NOMO-1 treated with dmso at 0.1 percent for 144 hours (cell line): ENCODE results near the gene SFXN5.

Source experiments
- DNase-seq: peaks from one replicate; lab custom pipeline; 2025; ENCODE audit not compliant: unreplicated experiment; lab: John Stamatoyannopoulos, UW

Gene SFXN5

DNA sequence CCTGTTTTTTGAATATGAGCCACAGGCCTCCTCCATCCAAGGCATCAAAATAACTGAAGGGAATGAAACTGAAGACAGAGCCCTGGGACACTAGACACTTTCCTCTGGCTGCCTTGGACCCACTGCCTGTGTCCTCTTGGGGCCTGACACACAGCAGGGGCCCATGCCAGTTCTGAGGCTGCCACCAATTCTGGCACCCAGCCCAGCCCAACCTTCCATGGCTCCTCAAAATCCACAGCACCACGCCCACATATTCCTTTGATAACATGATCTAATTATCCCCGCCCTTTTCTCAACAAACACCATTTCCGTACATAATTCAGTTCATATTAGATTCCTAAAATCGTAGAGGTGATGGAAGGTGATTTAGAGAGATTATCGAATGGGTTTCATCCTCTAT is 90.0 kb downstream of the SFXN5 start:
- DNase-seq: no peak

DNA sequence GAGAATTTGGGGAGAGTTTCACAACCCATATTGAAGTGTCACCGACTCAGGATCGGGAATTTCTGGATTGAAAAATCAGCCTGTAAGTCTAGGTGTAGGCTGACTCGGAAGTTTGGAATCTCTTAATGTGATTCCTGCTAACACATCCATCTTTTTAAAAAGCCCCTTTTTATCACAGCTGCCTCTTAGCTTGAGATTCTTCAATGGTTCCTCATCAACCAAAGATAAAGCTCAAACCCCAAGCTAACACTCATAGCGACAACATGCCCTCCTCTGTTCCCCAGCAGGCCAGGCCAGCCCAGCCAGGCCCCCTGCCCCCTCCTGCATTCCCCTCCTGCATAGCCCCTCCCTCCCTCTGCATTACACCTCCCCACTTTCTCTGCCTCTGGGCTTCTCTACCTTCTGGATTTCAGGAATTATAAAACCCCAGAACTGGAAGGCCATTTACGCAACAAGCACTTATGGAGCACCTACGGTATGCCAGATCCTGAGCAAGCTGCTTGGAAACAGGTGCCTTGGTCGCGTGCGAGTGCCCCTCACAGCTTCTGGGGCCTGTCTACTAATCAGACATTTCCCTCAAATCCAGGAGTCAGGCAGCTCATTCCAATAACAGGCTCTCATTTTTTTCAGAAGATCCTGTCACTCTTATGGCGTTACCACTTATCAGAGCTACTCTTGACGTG is 90.8 kb downstream of the SFXN5 start:
- no peak for DNase-seq

DNA sequence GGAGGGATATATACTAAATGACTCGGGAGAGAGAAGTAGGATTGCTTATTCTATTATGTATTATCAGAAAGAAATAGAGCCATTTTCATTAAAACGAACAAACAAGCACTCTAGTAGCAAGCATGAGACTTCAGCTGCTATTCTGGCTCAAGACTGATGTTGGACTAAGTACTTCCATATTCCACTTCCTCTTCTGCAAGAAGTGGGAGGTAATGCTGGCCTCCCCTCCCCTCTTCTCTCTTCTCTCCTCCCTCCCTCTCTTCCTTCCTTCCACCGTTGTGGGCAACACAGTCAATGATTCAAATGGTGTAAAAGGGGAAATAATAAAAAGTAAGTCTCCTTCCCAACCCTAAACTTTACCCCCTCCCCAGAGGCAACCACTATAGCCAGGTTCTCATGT is 91.6 kb downstream of the SFXN5 start:
- DNase-seq: peak; percentile 92

DNA sequence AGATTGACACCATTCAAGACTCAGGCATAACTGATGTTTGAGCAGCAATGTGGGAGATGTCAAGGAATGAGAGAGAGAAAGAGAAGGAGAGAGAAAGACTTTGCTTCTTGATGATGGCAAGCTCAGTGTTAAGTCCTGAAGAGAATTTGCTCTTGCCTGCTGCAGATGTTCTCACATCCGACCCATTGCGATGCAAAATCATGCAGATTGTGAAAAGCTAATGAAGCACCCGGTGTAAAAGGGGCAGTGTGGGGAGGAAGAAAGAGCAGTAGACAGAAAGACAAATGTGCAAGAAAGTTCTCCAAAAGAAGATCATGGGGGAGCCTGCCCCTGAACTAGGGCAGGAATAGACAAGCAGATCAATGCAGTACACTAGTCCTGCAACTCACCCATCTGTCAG is 96.5 kb downstream of the SFXN5 start:
- DNase-seq: no peak

DNA sequence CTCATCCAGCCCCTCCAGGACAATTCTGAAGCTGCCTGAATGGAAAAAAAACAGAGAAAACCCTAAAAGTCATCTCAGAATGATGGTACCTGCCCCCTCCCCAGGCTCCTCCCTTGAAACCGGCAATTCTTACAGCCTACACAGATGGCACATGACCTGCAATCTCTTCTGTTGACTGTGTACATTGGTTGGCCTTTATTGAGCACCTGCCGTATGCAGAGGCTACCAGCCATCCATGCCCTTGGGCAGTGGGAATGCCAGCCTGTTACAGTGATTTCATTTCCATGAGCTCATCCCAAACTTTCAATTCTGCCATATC is 97.1 kb downstream of the SFXN5 start:
- DNase-seq: no peak

DNA sequence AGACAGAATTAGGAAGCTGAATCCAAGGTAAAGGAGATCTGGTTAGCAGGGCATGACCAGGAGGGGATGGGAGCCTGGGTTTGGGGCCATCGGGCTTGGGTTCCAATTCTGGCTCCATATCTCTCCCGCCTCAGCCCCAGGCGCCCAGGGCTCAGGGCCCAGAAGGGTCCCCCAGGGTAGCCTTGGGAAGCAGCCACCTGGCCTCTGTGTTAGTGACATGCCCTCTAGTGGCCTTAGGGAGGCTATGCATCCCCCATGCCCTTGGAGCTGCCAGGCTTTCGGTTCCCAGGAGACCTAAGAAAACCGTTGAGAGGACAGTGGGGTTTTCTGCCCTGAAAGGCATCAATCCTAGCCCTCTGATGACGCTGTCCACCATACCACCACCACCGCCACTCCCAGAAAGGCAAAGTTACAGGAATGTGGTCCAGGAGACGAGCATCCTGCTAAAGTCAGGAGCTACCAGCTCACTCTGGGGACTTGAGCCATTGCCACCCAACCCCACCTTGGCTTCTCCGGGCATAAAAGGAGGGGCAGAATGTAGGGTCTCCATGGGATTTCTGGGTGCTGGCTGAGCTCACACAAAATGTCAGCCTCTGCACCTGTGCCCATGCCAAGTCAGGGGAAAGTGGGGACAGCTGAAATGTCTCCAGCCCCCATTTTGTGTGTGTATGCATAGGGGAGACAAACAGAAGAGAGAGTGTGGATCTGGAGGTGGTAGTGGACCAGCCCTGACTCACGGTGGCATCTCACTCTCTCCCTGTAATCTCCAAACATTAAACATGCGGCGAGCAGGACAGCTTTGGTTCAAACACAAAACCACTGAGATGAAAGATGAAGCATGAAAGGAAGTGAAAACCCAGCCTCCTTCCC is 97.7 kb downstream of the SFXN5 start:
- DNase-seq: no peak

DNA sequence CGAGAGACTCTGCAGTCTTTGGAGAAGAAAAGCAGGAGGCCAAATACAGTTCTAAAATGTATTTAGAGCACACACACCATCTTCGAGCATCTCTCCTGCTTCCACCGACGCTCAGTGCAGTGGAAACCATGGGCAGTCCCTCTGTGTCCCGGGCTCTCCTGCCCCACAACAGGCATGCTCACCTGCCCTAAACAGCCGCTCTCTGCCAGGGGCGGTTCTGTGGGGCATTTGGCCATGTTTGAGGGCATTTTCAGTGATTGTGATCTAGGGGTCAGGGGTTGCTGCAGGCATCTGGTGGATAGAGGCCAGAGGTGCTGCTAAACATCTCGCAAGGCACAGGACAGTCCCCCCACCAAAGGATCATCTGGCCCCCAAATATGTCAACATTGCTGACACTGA is 98.4 kb downstream of the SFXN5 start:
- no peak for DNase-seq

DNA sequence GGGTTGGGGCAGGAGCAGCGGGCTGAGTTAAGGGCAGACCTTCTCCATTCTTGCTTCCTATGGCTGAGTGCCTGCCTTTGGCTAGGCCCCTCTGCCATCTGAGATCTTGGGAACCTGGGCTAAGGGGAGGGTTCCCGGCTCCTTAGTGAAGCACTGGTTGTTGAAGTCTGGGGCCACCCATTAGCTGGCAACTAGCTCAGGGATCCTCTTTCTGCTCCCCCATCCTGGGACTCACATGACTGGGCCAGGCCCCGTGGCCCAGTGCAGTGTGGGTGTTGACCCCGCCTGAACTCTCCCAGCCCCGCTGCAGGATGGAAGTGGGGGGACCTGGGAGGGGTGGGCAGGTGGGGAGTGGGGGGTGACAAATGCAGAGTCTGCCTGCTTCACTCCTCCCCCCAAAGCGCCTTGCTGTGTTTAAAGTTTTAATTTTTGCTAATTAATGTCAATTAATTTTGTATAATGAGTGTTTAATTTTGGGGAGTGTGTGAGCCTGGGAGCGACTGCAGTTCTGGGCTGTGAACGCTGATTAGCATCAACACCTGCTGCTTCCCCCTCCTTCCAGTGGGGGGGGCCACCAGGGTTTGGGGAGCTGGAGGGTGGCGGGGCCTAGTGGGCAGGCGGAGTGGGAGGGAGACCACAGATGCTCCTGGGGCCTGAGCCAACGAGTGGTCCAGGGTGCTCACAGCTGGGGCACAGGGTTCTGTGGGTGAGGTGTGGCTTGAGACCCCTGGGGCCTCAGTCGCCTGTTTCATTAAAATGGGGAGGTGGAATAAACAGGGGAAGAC is 99.0 kb downstream of the SFXN5 start:
- no peak for DNase-seq

DNA sequence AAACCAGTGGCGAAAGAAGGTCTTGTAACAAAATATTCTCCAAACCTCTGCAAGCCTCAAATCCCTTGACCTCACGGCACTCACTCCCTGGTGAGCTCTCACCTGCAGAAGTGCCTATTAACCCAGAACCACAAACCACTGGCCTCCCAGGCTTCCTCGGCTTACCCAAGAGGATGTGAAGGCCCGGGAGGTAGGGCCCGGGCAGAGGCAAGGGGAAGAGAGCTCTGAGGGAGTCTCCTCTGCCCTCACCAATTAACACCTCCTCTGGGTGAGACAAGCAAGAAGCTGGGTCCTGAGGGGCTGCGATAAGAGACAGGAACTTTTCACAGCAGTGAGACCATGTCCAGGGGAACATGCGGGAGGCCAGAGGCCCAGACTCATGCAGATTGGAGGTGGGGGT is 100.5 kb downstream of the SFXN5 start:
- no peak for DNase-seq

DNA sequence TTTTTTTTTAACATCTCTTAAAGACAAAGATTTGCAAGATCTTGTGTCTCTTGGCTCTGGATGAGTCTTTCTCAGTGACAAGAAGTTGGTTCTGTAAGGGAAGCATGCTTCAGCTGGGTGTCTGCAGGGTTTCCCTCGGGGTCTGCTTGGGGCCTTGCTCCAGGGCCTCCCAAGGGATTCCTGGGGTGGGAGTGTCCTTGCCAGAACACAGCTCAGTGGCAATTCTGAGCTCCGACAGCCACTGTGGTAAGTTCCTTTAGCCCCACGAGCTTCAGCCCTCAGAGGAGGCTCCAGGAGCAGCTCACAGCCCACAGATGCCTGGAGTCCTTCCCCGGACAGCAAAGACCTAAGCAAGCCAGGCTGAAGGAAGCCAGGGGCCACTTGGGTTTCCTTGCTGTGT is 101.8 kb downstream of the SFXN5 start:
- no peak for DNase-seq

DNA sequence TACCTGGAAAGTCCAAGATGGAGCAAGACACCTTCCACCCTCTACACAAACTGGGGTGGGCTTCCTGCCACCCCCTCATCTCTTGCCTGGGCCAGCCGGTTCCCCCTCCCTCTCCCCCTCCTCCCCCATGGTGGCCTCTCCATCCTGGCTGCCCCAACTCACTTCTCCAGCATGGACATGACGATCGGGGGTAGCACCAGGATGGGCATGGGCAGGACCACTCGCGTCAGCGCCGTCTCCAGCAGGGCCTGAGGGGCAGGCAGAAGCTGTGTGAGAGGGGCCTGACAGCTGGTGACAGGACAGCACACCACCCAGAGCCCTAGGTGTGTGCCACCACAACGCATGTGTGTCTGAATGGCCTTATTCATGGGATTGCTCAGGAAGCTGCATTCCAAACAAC is 103.2 kb downstream of the SFXN5 start:
- no peak for DNase-seq

DNA sequence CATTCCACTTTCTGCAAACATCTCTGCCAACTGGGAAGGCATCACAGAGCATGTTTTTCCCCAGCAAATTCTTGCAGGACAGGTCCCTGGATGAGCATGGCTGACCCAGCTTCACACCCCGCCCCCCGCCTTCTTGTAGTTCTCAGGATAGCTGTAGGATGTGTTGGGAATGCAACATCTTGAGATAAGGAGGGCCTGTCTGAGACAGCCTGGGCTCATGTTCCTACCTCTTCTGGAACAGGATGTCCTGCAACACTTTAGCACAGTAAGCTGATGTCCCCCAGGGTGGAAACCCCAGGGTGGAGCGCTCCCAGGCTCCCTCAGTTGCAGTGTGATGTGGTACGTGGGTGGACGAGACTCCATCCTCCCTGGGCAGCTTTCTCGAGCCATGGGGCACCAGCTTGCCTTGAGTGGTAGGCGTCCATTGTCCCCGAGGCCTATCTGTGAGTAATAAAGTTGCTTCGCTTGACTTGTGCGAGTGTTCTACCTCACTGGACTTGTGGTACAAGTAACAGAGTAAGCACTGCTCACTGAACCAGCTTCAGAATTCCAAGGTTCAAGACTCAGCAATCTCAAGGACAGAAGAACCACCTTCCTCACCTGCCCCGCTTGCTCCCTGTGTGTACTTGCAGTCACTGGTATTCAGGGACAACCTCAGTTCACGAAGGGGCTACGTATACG is 105.6 kb downstream of the SFXN5 start:
- DNase-seq: no peak

DNA sequence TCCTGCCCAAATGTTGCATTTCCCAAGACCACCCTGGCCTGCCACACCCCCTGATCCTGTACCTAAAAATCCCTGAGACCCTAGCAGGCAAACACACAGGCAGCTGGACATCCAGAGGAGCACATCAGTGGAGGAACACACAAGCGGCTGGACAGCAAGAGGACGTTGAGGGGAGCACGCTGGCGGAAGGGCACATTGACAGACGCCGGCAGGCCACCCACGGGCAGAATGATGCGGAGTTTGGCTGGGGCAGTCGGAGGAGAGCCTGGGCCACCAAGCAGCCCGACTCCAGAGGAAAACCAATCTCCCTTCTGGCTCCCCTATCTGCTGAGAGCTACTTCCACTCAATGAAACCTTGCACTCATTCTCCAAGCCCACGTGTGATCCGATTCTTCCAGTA is 106.5 kb downstream of the SFXN5 start:
- DNase-seq: no peak

DNA sequence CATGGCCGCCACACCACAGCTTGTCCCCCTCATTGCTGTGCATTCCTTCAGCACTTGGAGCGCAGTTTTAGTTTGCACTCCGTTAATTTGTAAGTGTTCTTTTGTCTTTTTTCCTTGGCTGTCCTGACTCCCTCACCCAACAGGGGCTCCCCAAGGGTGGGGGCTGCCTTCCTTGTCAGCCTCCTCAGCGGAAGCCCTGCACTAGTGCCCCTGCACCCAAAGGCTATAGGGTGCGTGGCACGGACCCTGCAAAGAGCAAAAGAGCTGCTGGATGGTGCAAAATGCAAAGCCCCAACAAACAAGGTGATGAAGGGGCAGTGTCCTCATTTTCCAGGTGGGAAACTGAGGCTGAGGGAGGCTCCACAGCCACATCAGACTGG is 107.4 kb downstream of the SFXN5 start:
- DNase-seq: no peak

DNA sequence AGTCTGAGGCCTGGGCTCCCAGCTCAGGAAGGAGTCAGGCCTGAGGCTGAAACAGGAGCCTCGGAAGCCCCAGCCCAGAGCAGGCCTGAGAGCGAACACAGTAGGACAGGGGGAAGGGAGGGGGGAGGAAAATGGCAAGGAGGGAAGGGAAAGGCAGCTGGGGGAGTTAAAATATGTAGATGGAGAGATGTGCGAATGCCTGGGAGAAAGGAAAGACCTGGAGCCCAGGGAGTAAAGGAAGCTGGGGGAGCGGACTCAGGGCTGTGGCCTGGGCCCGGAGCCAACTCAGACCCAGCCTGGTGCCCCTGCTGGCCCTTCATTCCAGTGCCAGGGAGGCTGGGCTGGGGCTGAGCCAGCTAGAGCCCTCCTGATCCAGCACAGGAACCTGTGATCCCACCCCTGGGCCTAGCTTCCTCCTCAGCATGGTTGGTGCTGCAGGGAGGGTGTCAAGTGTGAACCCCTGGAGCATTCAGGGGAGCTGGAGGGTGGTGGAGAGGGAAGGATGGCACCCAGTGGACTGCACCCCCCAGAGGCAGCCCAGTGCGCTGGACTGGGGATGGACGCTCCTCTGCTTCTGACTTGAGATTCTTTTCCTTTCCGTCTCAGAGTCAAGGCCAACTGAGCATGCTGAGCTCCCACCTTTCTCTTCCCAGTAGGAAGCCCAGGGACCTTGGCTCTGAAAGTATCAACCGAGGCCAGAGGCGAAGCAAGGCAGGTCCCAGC is 107.9 kb downstream of the SFXN5 start:
- DNase-seq: no peak

DNA sequence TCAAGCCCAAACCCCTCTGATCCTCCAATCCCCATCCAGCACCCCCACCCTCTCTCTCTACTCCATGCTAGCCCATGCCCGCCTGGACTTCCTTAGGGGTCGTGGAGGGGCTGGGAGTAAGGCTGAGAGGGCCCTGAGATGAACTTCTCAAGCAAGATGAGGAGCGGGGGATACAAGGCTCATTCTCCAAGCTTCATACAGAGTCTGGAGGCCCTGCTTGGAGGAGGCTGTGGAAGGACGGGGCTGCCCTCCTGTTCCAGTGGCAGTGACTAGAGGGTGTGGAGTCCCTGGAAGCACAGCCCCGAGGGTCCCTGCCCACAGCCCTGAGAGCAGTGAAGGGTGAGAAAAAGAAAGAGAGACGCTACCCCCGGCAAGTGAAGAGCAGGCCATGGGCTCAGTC is 108.6 kb downstream of the SFXN5 start:
- no peak for DNase-seq

DNA sequence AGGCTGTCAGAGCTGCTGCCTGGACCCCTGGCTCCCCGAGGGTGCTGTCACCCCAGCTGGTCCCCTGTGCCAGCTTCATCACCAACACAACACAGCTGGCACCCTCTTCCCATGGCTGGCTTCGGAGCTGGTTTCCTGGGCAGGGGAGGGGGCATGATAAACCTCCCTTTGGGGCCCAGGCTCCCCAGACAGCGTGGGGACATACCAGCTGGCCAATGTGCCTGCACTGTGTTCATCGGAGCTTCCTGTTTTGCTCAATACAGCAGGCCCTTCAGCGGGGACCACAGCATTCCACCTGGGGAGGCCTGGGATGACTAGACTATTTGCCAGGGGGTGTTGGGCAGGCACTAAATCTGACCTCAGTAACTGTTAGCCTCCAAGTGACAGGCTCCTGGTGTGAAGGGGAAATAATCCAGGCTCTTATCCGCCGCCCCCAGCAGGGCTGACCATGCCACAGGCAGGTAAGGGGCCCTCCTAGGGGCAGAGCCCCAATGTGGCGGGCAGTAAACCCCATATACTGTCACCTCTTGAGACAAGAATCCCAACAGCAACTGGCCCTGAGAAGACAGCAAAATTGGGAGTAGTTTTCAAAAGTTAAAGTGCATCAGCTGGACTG is 109.6 kb downstream of the SFXN5 start:
- DNase-seq: no peak

DNA sequence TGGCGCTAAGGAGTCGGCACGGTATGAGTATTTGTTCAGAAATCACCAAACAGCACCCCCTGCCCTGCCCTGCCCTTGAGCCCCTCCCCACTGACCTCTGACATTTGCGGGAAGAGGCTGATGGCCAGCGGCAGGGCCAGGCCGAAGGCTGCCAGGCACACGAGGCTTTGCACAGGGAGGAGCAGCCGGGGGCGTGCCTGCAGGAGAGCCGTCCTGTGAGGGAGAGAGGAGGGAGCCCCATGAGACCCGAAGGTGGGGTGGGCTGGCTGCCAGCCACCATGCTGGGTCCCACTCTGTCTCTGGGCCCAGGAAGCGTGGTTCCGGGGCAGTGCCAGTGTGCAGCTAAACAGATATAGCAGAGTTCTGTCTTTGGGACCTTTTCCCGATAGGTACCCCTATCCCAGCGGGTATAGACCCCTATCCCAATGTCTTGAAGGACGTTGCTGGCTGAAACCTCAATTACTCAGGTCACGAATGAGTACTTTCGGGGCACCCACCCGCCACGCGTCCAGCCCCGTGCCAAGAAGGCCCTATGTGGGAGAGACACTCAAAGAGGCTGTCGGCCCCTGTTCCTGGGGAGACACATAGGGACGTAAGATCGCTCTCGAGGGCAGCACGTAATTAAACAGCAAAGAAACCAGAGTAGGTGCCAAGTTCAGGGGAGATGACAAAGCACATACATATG is 110.3 kb downstream of the SFXN5 start:
- no peak for DNase-seq

DNA sequence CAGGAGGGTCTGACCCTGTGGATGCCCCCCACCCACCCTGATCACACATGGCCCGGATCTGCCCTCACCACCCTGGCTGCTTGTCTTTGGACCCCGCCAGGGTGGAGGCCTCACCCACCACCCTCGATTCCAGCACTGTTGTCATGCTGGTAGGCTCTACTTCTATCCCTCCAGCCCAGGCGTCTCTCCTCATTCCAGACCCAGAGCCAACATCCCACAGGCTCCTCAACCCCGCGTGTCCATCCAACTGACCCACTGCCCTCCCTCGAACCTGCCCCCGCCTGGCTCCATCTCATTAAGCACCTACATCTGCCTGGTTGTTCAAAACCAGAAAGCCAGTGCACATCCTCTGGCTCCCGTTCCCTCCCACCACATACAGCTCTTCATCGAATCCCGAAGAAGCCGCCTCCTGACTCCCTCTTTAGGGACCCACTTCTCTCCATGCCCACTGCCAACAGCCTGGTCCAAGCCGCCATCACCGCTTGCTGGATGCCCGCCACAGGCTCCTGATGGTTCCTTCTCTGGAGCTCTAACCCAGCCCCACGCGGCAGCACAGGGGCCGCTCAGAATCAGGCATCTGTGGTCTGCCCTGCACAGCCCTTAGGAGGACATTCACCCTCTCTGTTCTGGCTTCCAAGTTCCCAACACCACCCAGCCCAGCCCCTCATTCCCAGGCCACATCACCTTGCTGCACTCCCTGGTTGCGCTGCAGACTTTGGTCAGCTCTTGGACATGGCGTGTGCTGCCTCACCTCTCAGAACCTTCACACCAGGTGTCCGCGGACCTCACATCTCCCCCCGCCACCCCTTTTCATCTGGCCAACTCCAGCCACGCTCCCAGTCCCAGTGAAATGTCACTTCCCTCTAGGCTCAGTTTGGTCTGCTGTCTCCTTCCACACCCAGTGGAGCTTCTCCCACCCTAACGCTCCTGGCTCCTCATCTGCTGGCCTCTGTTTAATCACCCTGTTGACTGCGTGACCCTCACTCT is 111.2 kb downstream of the SFXN5 start:
- no peak for DNase-seq
